ENCODE results near the gene CAPZB.

Gene CAPZB

GRCh38 chr1:19327301-19327700 is 158.0 kb downstream of the CAPZB start:
- H3K4me1 ChIP-seq (ENCODE audit: control insufficient read depth, insufficient read depth, low read length), result no peaks in the 10 kb centered on the region
- H3K27me3 ChIP-seq (ENCODE audit: control insufficient read depth in 1 of 2, insufficient read depth in 2 of 2, low read length in 2 of 2), result no peaks in the 10 kb centered on the region
- H3K27ac ChIP-seq (ENCODE audit: low read length), result no peak overlapping the region
- no peak overlapping the region for H3K9ac ChIP-seq (ENCODE audit: low read length in 2 of 2)
- H3K4me3 ChIP-seq (ENCODE audit: low read length in 2 of 2), result no peak overlapping the region
- peaks cover 20 to 42% of the 10 kb centered on the region in 2 donors for H3K36me3 ChIP-seq (ENCODE audit: control insufficient read depth in 2 of 2, insufficient read depth in 2 of 2, low read length in 2 of 2)
- H3K9me3 ChIP-seq (ENCODE audit: control insufficient read depth in 2 of 2, low read length in 2 of 2), result no peaks in the 10 kb centered on the region

- no peak overlapping the region for H3K4me3 ChIP-seq (ENCODE audit: low read length in 2 of 2)
- H3K9me3 ChIP-seq (ENCODE audit: control insufficient read depth in 2 of 2, low read length in 2 of 2), result no peaks in the 10 kb centered on the region
- no peak overlapping the region for H3K9ac ChIP-seq (ENCODE audit: low read length in 2 of 2)
- H3K36me3 ChIP-seq (ENCODE audit: control insufficient read depth in 2 of 2, insufficient read depth in 2 of 2, low read length in 2 of 2), result peaks cover 20 to 46% of the 10 kb centered on the region in 2 donors
- H3K4me1 ChIP-seq (ENCODE audit: control insufficient read depth, insufficient read depth, low read length), result no peaks in the 10 kb centered on the region
- H3K27me3 ChIP-seq (ENCODE audit: control insufficient read depth in 1 of 2, insufficient read depth in 2 of 2, low read length in 2 of 2), result no peaks in the 10 kb centered on the region
- H3K27ac ChIP-seq (ENCODE audit: low read length), result no peak overlapping the region
Observed at GRCh38 chr1:19326748-19327065, 158.6 kb downstream of the CAPZB start.

- Histone ChIP-seq H3K4me1 (ENCODE audit: control insufficient read depth, insufficient read depth, low read length) (no peaks in the 10 kb centered on the region), H3K4me3 (ENCODE audit: low read length in 2 of 2) (no peak overlapping the region), H3K9me3 (ENCODE audit: control insufficient read depth in 2 of 2, low read length in 2 of 2) (no peaks in the 10 kb centered on the region), H3K36me3 (ENCODE audit: control insufficient read depth in 2 of 2, insufficient read depth in 2 of 2, low read length in 2 of 2) (peaks cover 23 to 46% of the 10 kb centered on the region in 2 donors), H3K27ac (ENCODE audit: low read length) (no peak overlapping the region), H3K9ac (ENCODE audit: low read length in 2 of 2) (no peak overlapping the region), H3K27me3 (ENCODE audit: control insufficient read depth in 1 of 2, insufficient read depth in 2 of 2, low read length in 2 of 2) (no peaks in the 10 kb centered on the region)
Observed at GRCh38 chr1:19325958-19326747, 159.2 kb downstream of the CAPZB start.

GRCh38 chr1:19325368-19325957 is 159.9 kb downstream of the CAPZB start:
- Histone ChIP-seq H3K27ac (ENCODE audit: low read length) (no peak overlapping the region), H3K9ac (ENCODE audit: low read length in 2 of 2) (no peak overlapping the region), H3K4me1 (ENCODE audit: control insufficient read depth, insufficient read depth, low read length) (no peaks in the 10 kb centered on the region), H3K36me3 (ENCODE audit: control insufficient read depth in 2 of 2, insufficient read depth in 2 of 2, low read length in 2 of 2) (peaks cover 24 to 44% of the 10 kb centered on the region in 2 donors), H3K4me3 (ENCODE audit: low read length in 2 of 2) (no peak overlapping the region), H3K27me3 (ENCODE audit: control insufficient read depth in 1 of 2, insufficient read depth in 2 of 2, low read length in 2 of 2) (no peaks in the 10 kb centered on the region), H3K9me3 (ENCODE audit: control insufficient read depth in 2 of 2, low read length in 2 of 2) (no peaks in the 10 kb centered on the region)

- H3K36me3 ChIP-seq (ENCODE audit: control insufficient read depth in 2 of 2, insufficient read depth in 2 of 2, low read length in 2 of 2), result peaks cover 24 to 43% of the 10 kb centered on the region in 2 donors
- no peak overlapping the region for H3K4me3 ChIP-seq (ENCODE audit: low read length in 2 of 2)
- H3K27me3 ChIP-seq (ENCODE audit: control insufficient read depth in 1 of 2, insufficient read depth in 2 of 2, low read length in 2 of 2), result no peaks in the 10 kb centered on the region
- H3K9ac ChIP-seq (ENCODE audit: low read length in 2 of 2), result no peak overlapping the region
- H3K4me1 ChIP-seq (ENCODE audit: control insufficient read depth, insufficient read depth, low read length), result no peaks in the 10 kb centered on the region
- H3K9me3 ChIP-seq (ENCODE audit: control insufficient read depth in 2 of 2, low read length in 2 of 2), result no peaks in the 10 kb centered on the region
- no peak overlapping the region for H3K27ac ChIP-seq (ENCODE audit: low read length)
Observed at GRCh38 chr1:19324665-19324990, 160.7 kb downstream of the CAPZB start.

- H3K9me3 ChIP-seq (ENCODE audit: control insufficient read depth in 2 of 2, low read length in 2 of 2), result no peaks in the 10 kb centered on the region
- H3K36me3 ChIP-seq (ENCODE audit: control insufficient read depth in 2 of 2, insufficient read depth in 2 of 2, low read length in 2 of 2), result peaks cover 24 to 43% of the 10 kb centered on the region in 2 donors
- no peak overlapping the region for H3K9ac ChIP-seq (ENCODE audit: low read length in 2 of 2)
- no peak overlapping the region for H3K4me3 ChIP-seq (ENCODE audit: low read length in 2 of 2)
- no peaks in the 10 kb centered on the region for H3K27me3 ChIP-seq (ENCODE audit: control insufficient read depth in 1 of 2, insufficient read depth in 2 of 2, low read length in 2 of 2)
- H3K4me1 ChIP-seq (ENCODE audit: control insufficient read depth, insufficient read depth, low read length), result no peaks in the 10 kb centered on the region
- no peak overlapping the region for H3K27ac ChIP-seq (ENCODE audit: low read length)
Observed at GRCh38 chr1:19323987-19324664, 161.2 kb downstream of the CAPZB start.

- Histone ChIP-seq H3K9me3 (ENCODE audit: control insufficient read depth in 2 of 2, low read length in 2 of 2) (no peaks in the 10 kb centered on the region), H3K4me3 (ENCODE audit: low read length in 2 of 2) (no peak overlapping the region), H3K27me3 (ENCODE audit: control insufficient read depth in 1 of 2, insufficient read depth in 2 of 2, low read length in 2 of 2) (no peaks in the 10 kb centered on the region), H3K27ac (ENCODE audit: low read length) (no peak overlapping the region), H3K9ac (ENCODE audit: low read length in 2 of 2) (no peak overlapping the region), H3K4me1 (ENCODE audit: control insufficient read depth, insufficient read depth, low read length) (peaks cover 2% of the 10 kb centered on the region), H3K36me3 (ENCODE audit: control insufficient read depth in 2 of 2, insufficient read depth in 2 of 2, low read length in 2 of 2) (peaks cover 17 to 44% of the 10 kb centered on the region in 2 donors)
Observed at GRCh38 chr1:19322481-19322880, 162.9 kb downstream of the CAPZB start.

GRCh38 chr1:19321071-19321470 is 164.3 kb downstream of the CAPZB start:
- Histone ChIP-seq H3K9me3 (ENCODE audit: control insufficient read depth in 2 of 2, low read length in 2 of 2) (no peaks in the 10 kb centered on the region), H3K9ac (ENCODE audit: low read length in 2 of 2) (no peak overlapping the region), H3K36me3 (ENCODE audit: control insufficient read depth in 2 of 2, insufficient read depth in 2 of 2, low read length in 2 of 2) (peaks cover 13 to 38% of the 10 kb centered on the region in 2 donors), H3K27me3 (ENCODE audit: control insufficient read depth in 1 of 2, insufficient read depth in 2 of 2, low read length in 2 of 2) (no peaks in the 10 kb centered on the region), H3K4me1 (ENCODE audit: control insufficient read depth, insufficient read depth, low read length) (peaks cover 2% of the 10 kb centered on the region), H3K27ac (ENCODE audit: low read length) (no peak overlapping the region), H3K4me3 (ENCODE audit: low read length in 2 of 2) (no peak overlapping the region)

GRCh38 chr1:19319196-19319595 is 166.1 kb downstream of the CAPZB start:
- no peaks in the 10 kb centered on the region for H3K9me3 ChIP-seq (ENCODE audit: control insufficient read depth in 2 of 2, low read length in 2 of 2)
- peaks cover 9% of the 10 kb centered on the region for H3K4me1 ChIP-seq (ENCODE audit: control insufficient read depth, insufficient read depth, low read length)
- H3K4me3 ChIP-seq (ENCODE audit: low read length in 2 of 2), result no peak overlapping the region
- no peaks in the 10 kb centered on the region for H3K27me3 ChIP-seq (ENCODE audit: control insufficient read depth in 1 of 2, insufficient read depth in 2 of 2, low read length in 2 of 2)
- no peak overlapping the region for H3K9ac ChIP-seq (ENCODE audit: low read length in 2 of 2)
- H3K36me3 ChIP-seq (ENCODE audit: control insufficient read depth in 2 of 2, insufficient read depth in 2 of 2, low read length in 2 of 2), result peaks cover 9 to 22% of the 10 kb centered on the region in 2 donors
- H3K27ac ChIP-seq (ENCODE audit: low read length), result no peak overlapping the region

GRCh38 chr1:19317126-19317910 is 168.0 kb downstream of the CAPZB start:
- Histone ChIP-seq H3K36me3 (ENCODE audit: control insufficient read depth in 2 of 2, insufficient read depth in 2 of 2, low read length in 2 of 2) (peaks cover 4 to 20% of the 10 kb centered on the region in 2 donors), H3K9me3 (ENCODE audit: control insufficient read depth in 2 of 2, low read length in 2 of 2) (no peaks in the 10 kb centered on the region), H3K4me1 (ENCODE audit: control insufficient read depth, insufficient read depth, low read length) (peaks cover 22% of the 10 kb centered on the region), H3K27me3 (ENCODE audit: control insufficient read depth in 1 of 2, insufficient read depth in 2 of 2, low read length in 2 of 2) (no peaks in the 10 kb centered on the region), H3K27ac (ENCODE audit: low read length) (no peak overlapping the region), H3K9ac (ENCODE audit: low read length in 2 of 2) (no peak overlapping the region), H3K4me3 (ENCODE audit: low read length in 2 of 2) (no peak overlapping the region)
